SJSA1 (cell line): ENCODE data around the gene ZDHHC14. TPM values are rescaled to one million over a fixed set of nuclear protein-coding genes. Genes with fewer than 3 reads are reported as not detected.
A peak's percentile ranks its signal among the peaks of the same experiment; 100 is the strongest.
"Not testable (repeated sequence)": the region's sequence is repeated elsewhere in the genome, so short reads cannot be mapped to it uniquely, and the experiment has no call there.

Source experiments
- DNase-seq, 2 experiments: peaks; one replicate each; pipeline ENCODE4 v3.0.0-alpha.2; 2015 to 2020; ENCODE audit warnings: low spot score in 2 of 2, low read depth in 1 of 2
- H3K27ac ChIP-seq: fragments of 250-450 bp; sonication (Bioruptor Pico); 2 replicates; pipeline ENCODE4 v1.5.1; 2020; ENCODE audit warnings: mild to moderate bottlenecking, moderate library complexity
- H3K27me3 ChIP-seq: fragments of 250-450 bp; sonication (Bioruptor Pico); replicated peaks from 2 replicates; pipeline ENCODE4 v1.5.1; 2020; ENCODE audit warnings: mild to moderate bottlenecking, moderate library complexity
- H3K36me3 ChIP-seq: fragments of 250-450 bp; sonication (Bioruptor Pico); 2 replicates; pipeline ENCODE4 v1.5.1; 2020; ENCODE audit warnings: mild to moderate bottlenecking
- H3K4me1 ChIP-seq: fragments of 250-450 bp; sonication (Bioruptor Pico); replicated peaks from 2 replicates; pipeline ENCODE4 v1.6.1; 2021; ENCODE audit warnings: mild to moderate bottlenecking
- H3K4me3 ChIP-seq: fragments of 250-450 bp; sonication (Bioruptor Pico); 2 replicates; pipeline ENCODE4 v1.5.1; 2020; ENCODE audit warnings: mild to moderate bottlenecking
- H3K9me3 ChIP-seq: fragments of 250-450 bp; sonication (Bioruptor Pico); replicated peaks from 2 replicates; pipeline ENCODE4 v1.5.1; 2020; ENCODE audit warnings: mild to moderate bottlenecking
- total RNA-seq: library from RNA; depleted of rRNA; stranded (reverse); fragments of >200 nt; shearing (Covaris generic); gene quantifications from 2 replicates; pipeline ENCODE4 v1.2.3, GENCODE V29; 2014

ZDHHC14 gene
- total RNA-seq, 1 experiment from 2014 or later = 8.4 TPM

DNA sequence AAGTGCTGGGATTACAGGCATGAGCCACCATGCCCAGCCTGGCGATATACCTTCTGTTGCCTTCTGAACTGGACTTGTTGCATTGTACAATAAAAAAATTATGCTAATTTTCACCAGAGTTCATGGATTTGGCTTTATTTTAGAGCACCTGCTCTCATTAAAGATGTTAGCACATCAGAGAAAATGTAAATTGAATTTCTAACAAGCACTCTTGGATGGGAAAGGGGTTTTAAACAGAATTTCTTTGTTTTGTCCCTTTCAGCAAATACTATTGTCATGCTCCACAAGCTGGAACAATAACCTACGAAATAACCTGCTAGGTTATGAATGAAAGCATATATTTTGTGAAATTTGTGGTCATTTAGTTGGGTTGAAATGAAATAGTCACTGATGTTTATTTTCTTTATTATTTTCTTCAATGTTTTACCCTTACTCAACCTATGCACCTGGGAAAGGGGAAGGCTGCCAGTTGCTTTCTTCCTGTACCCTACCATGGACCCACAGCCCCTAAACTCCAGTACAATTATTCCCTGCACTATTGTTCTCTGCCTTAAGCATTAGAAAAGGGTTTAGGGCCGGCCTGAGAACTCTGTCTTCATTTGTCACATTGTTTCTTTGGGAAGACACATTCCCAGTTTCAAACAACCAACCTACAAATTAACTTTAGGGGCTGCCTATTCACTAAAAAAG, 22.2 kb downstream of the ZDHHC14 start:
- H3K27me3 ChIP-seq = no peaks in the 10 kb centered on the region
- H3K4me3 ChIP-seq = no peak overlapping the region
- H3K36me3 ChIP-seq = no peaks in the 10 kb centered on the region
- no peaks in the 10 kb centered on the region for H3K9me3 ChIP-seq
- H3K27ac ChIP-seq = no peak overlapping the region
- H3K4me1 ChIP-seq = no peaks in the 10 kb centered on the region
- no peak for DNase-seq

DNA sequence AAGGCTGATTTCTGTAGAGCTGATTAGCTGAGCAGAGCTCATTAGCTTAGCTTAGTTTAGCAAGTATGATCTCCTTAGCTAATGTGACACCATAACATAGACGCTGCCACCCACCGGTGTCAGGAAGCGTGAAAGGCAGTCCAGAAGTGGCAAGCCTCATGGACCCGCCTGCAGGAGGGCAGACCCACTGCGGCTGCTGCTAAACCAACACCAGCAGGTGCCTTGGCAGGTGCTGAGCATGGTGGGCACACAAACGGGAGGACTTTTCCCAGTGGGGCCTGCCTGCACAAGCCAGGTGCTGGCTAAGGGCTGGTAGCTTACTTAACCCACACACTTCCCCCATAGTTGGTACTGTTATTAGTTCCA, 22.7 kb downstream of the ZDHHC14 start:
- no peaks in the 10 kb centered on the region for H3K9me3 ChIP-seq
- H3K4me3 ChIP-seq = no peak overlapping the region
- H3K4me1 ChIP-seq = no peaks in the 10 kb centered on the region
- no peaks in the 10 kb centered on the region for H3K27me3 ChIP-seq
- no peak overlapping the region for H3K27ac ChIP-seq
- DNase-seq = no peak
- no peaks in the 10 kb centered on the region for H3K36me3 ChIP-seq

DNA sequence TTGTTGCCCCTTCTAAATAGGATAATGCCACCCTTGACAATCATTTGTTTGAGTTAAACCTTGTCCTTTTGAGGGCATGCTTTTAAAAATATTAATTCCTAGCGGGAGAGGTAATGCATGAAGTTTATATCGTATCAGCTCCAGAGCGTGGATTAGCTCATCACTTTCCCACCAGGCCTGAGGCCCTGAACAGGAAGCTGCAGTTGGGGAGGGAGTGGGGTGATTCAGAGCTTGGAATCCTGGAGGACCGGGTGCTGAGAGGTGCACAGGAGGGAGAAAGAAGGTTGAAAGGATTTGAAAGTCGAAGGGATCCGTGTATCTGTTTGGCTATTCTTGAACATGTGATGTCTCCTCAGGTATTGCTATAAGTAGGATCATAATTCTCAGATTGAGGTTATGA, 25.0 kb downstream of the ZDHHC14 start:
- 0 out of 2 replicates have a peak, but pooled peaks cover 4% of the 10 kb centered on the region for H3K36me3 ChIP-seq
- no peaks in the 10 kb centered on the region for H3K27me3 ChIP-seq
- no peak for DNase-seq
- no peak overlapping the region for H3K27ac ChIP-seq
- no peaks in the 10 kb centered on the region for H3K9me3 ChIP-seq
- no peak overlapping the region for H3K4me3 ChIP-seq
- peaks cover 12% of the 10 kb centered on the region for H3K4me1 ChIP-seq

- Histone ChIP-seq H3K27me3 (no peaks in the 10 kb centered on the region), H3K27ac (no peak overlapping the region), H3K9me3 (no peaks in the 10 kb centered on the region)
Observed at GRCh38 chr6:157406661-157407060, 25.7 kb downstream of the ZDHHC14 start.

DNA sequence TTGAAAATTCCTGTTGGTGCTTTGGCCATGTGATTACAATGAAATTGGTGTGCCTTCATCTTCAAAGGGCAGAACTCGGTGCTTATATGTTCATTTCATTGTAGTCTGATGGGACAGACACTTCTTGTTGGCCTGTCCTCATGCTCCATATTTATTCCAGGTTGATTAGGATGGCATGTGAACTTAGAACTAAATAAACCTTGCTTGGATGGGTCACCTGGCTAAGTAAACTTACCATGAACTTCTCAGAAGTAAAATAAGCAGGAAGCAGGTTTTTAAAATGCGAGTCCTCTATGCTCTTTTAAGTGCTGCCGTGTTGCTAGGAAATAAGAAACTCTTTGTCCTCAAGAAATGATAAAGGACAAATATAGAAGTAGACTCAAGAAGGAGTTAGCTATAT, 26.7 kb downstream of the ZDHHC14 start:
- Histone ChIP-seq H3K27me3 (no peaks in the 10 kb centered on the region), H3K9me3 (no peaks in the 10 kb centered on the region), H3K4me3 (no peak overlapping the region), H3K27ac (no peak overlapping the region), H3K4me1 (peaks cover 12% of the 10 kb centered on the region), H3K36me3 (0 out of 2 replicates have a peak, but pooled peaks cover 4% of the 10 kb centered on the region)
- no peak for DNase-seq

More at GRCh38 chr6:157406661-157407060, 25.7 kb downstream of the ZDHHC14 start:
- Histone ChIP-seq H3K4me3 (no peak overlapping the region), H3K4me1 (peaks cover 12% of the 10 kb centered on the region), H3K36me3 (0 out of 2 replicates have a peak, but pooled peaks cover 4% of the 10 kb centered on the region)
- no peak for DNase-seq

- not testable (repeated sequence) for H3K27ac ChIP-seq, H3K4me3 ChIP-seq, H3K36me3 ChIP-seq, H3K9me3 ChIP-seq, DNase-seq, H3K27me3 ChIP-seq
- H3K4me1 ChIP-seq = peaks cover 12% of the 10 kb centered on the region
Observed at GRCh38 chr6:157408427-157408826, 27.4 kb downstream of the ZDHHC14 start.

- Histone ChIP-seq H3K27ac (peak overlapping the region; percentile 40; the same call in 1 of the 2 replicates), H3K4me1 (peaks cover 12% of the 10 kb centered on the region), H3K36me3 (0 out of 2 replicates have a peak, but pooled peaks cover 4% of the 10 kb centered on the region), H3K4me3 (no peak overlapping the region), H3K9me3 (no peaks in the 10 kb centered on the region), H3K27me3 (no peaks in the 10 kb centered on the region)
- DNase-seq = peak; percentile 55 to 57
Observed at GRCh38 chr6:157410045-157410444, 29.1 kb downstream of the ZDHHC14 start.

- Histone ChIP-seq H3K27ac (no peak overlapping the region), H3K4me1 (peaks cover 12% of the 10 kb centered on the region), H3K36me3 (0 out of 2 replicates have a peak, but pooled peaks cover 4% of the 10 kb centered on the region), H3K27me3 (no peaks in the 10 kb centered on the region), H3K9me3 (no peaks in the 10 kb centered on the region), H3K4me3 (no peak overlapping the region)
- DNase-seq = no peak
Observed at GRCh38 chr6:157411368-157411767, 30.4 kb downstream of the ZDHHC14 start.

DNA sequence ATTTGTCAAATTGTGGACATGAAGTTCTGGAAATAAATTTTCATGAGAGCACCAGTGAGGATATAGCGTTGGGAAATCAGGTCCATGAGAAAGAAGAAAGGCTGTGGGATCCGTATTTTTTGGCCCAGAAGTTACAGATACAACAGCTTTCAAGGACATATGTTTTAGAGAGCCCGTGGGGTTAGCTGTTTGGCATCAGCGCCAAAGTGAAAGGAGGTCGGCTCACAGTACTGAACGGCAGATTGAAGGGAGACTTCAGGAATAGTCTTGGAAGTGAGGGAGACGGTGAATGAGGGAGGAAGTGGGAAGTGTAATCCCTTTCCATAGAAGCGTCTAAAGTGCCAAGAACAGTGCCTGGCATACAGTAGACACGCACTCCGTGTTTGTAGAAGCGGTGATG, 31.8 kb downstream of the ZDHHC14 start:
- Histone ChIP-seq H3K9me3 (no peaks in the 10 kb centered on the region), H3K4me1 (peaks cover 12% of the 10 kb centered on the region), H3K36me3 (0 out of 2 replicates have a peak, but pooled peaks cover 4% of the 10 kb centered on the region), H3K27me3 (no peaks in the 10 kb centered on the region), H3K27ac (no peak overlapping the region), H3K4me3 (no peak overlapping the region)
- no peak for DNase-seq

DNA sequence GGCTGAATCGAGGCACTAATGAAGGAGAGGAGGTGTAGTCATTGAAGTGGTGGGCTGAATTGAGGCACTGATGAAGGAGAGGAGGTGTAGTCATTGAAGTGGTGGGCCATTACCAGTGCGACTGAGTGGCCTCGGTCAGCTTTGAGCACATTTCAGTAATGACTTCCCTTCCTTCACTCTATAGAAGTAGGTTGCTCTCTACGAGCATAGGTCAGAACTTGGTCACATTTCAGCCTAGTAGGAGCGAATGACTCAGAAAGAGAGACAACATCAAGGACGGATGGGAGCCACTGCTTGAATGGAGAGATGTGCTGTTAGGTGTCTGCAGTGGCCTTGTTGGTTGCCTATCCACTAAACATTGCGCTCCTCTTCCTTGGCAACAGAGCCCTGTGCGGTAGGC, 39.5 kb downstream of the ZDHHC14 start:
- Histone ChIP-seq H3K9me3 (no peaks in the 10 kb centered on the region), H3K27me3 (no peaks in the 10 kb centered on the region), H3K4me3 (no peak overlapping the region), H3K36me3 (no peaks in the 10 kb centered on the region), H3K27ac (no peak overlapping the region), H3K4me1 (no peaks in the 10 kb centered on the region)
- no peak for DNase-seq

GRCh38 chr6:157424491-157425020, 43.6 kb downstream of the ZDHHC14 start:
- Histone ChIP-seq H3K27ac (no peak overlapping the region), H3K4me3 (no peak overlapping the region), H3K27me3 (no peaks in the 10 kb centered on the region), H3K36me3 (no peaks in the 10 kb centered on the region), H3K9me3 (no peaks in the 10 kb centered on the region), H3K4me1 (no peaks in the 10 kb centered on the region)
- DNase-seq = no peak

GRCh38 chr6:157427969-157428368, 47.0 kb downstream of the ZDHHC14 start:
- no peak overlapping the region for H3K27ac ChIP-seq
- no peak for DNase-seq
- H3K27me3 ChIP-seq = no peaks in the 10 kb centered on the region
- no peak overlapping the region for H3K4me3 ChIP-seq
- no peaks in the 10 kb centered on the region for H3K36me3 ChIP-seq
- no peaks in the 10 kb centered on the region for H3K4me1 ChIP-seq
- no peaks in the 10 kb centered on the region for H3K9me3 ChIP-seq

GRCh38 chr6:157428427-157429202, 47.6 kb downstream of the ZDHHC14 start:
- no peak for DNase-seq
- no peak overlapping the region for H3K4me3 ChIP-seq
- no peaks in the 10 kb centered on the region for H3K36me3 ChIP-seq
- no peaks in the 10 kb centered on the region for H3K9me3 ChIP-seq
- H3K4me1 ChIP-seq = no peaks in the 10 kb centered on the region
- no peaks in the 10 kb centered on the region for H3K27me3 ChIP-seq
- no peak overlapping the region for H3K27ac ChIP-seq

DNA sequence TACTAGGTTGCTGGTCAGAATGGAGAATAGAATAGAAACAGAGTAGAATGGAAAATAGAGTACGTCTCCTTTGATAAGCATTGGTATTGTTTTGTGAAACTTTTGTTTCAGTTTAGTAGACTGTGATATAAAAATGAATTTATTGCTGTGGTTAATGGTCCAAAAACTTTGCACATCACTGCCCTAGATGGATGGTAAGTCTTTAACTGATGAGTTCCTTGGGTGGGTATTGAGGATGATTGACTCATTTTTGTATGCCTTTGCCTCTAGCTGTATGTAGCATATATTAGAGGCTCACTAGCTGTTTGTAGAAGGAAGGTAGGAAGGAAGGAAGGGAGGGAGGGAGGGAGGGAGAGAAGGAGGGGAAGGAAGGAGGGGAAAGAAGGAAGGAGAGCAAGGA, 48.3 kb downstream of the ZDHHC14 start:
- H3K27ac ChIP-seq = no peak overlapping the region
- no peak overlapping the region for H3K4me3 ChIP-seq
- no peaks in the 10 kb centered on the region for H3K36me3 ChIP-seq
- no peak for DNase-seq
- no peaks in the 10 kb centered on the region for H3K4me1 ChIP-seq
- H3K27me3 ChIP-seq = no peaks in the 10 kb centered on the region
- no peaks in the 10 kb centered on the region for H3K9me3 ChIP-seq
